KBM-7 (cell line): ENCODE data around the gene TOMM7.
A peak's percentile ranks its signal among the peaks of the same experiment; 100 is the strongest.

Experiments used
- DNase-seq: peaks from one replicate; pipeline ENCODE4 v3.0.0-alpha.2; 2015
- in situ Hi-C: fragments of 300-500 bp; cut with MboI; formaldehyde crosslinking; loops from 2 replicates; pipeline ENCODE4 v1.14.3; 2020; ENCODE audit warnings: low sequenced_read_pairs, low pct_unique_long_range_greater_than_20kb, mixed read lengths

The TOMM7 gene

DNA sequence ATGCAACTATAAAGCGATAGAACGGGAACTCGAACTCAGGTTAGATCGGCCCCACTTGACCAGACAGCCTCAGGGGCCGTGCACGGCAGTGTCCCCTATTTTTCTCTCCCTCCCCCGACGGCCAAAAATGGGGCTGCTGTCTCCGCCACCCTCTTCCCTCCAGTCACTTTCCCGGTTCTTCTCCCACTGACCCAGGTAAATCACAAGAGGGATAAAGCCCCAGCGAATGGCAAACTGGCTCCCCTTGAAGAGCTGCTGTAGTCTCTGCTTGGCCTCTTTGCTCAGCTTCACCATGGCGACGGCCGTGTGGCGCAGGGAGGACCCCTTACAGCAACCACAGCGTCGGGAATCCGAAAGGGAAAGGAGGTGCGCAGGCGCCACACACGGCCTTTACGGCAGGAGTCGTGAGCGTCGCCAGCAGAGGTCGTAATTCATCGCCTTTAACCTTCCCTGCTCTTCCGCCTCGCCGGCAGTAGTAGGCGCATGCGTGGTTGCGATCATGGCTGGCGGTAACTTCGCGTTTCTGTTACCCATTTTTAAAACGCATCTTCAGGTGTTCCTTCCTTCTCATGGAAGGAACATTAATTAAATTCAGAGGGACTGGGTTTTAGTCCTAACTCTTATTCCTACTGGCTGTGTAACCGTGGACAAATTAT lies at the start of gene TOMM7:
TOMM7 (minus strand) TSS at position 364 of the 656 bp plus-strand sequence; CDS start at position 294, 70 bp downstream.
- peak; percentile 98 for DNase-seq
- in situ Hi-C loops = no loop called here

DNA sequence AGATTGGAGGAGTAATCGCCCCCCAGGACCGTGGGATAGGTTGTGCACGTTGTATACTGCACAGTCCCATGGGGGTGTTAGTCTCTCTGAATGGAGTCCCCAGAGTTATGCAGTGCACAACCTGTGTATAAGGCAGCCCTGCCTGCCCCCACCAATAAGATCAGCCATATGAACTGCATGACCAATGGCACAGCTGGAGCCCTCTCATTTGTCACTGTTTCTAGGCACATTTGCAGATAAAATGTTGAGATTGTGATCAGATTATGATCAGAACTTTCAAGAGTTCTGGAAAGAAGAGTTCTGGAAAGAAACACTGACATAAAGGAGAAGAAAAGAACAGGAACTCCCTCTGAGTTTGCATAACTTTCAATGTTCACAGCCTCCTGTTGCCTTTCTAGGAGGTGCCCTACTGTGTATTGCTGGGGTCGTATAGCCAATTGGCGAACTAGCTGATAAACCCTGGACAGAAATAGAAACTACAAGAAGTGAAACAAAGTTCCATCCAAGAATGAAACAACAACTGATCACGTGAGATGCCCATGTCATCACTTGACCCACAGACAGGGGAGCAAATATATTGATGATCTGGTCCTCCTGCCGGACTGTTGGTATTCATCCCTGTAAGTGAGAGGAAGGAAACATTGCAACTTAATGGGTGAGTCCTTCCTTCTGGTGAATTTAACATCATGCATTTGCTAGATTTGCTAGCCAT lies 49.6 kb upstream of the TOMM7 start:
- no peak for DNase-seq
- in situ Hi-C loops = no loop called here

DNA sequence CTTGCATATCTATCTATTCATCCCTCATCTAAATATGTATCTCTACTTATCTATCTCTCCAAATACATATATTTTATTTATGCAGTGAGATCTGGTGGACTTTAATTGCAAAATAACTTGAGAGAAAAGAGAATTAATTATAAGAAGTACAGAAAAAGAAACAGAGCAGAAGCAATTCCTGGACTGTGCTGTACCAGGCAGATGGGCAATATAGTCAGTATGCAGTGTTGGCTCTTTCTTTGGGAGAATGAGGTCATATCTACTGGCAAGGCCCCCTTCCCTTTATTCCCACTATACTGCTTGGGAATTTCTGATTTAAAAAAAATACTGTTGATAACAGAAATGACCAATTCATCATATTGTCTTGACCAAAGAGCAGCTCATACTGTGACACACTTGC lies 49.0 kb upstream of the TOMM7 start:
- no peak for DNase-seq
- in situ Hi-C loops = no loop called here

DNA sequence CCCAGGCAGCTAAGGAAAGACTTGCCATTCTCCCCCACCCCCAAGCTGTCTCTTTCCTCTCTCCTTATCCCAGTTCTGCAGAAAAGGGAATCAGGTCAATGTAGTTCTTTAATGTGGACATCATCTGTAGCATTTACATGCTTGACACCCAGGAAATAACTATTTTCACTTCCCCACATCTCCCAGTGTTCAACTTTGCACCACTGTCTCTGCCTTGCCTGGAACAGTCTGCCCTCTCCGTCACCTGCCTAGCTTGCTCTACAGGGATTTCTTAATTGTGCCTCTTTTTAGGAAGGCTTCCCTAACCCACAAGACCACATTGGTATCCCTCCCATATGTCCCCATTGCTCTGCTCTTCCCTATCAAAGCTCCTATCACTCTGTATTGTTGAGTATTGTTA lies 45.9 kb upstream of the TOMM7 start:
- in situ Hi-C loops = no loop called here

DNA sequence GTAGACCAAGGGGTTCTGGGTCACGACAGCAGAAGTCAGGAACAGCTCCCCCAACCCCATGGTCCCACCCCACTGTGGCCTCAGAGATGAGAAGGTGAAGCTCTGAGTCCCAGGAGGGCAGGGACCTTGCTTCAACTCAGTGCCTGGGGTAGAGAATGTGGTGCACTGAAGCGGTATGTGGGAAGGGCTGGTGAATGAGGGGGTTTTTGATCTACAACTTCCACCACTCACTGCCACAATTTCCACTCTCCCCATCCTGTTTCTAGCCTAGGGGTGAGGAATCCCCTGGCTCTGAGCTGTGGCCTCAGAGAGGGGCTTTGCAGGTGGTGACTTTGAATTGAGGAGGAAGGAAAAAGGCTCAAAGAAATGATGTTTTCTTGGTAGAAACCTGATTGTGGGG lies 44.9 kb upstream of the TOMM7 start:
- DNase-seq = no peak
- in situ Hi-C loops = no loop called here

More for the DNA sequence above, 45.9 kb upstream of the TOMM7 start:
- DNase-seq = no peak

DNA sequence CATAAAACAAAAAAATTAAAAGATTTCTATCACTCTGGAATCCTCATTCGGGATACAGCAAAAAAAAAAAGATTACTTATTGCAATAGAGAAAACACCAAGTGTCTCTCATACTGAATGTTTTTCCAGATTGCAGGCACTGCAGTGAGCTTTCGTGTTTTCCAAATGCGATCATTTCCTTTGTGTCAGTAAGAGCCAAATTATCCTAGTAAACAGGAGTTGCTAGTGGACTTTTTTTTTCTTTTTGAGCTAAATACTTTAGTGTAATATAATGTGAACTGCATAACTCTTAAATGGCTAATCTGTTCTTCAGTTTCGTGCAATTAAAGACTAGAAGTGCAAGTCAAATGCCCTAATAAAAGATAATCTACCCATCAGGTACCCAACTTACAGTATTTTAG lies 44.4 kb upstream of the TOMM7 start:
- no peak for DNase-seq
- in situ Hi-C loops = no loop called here

DNA sequence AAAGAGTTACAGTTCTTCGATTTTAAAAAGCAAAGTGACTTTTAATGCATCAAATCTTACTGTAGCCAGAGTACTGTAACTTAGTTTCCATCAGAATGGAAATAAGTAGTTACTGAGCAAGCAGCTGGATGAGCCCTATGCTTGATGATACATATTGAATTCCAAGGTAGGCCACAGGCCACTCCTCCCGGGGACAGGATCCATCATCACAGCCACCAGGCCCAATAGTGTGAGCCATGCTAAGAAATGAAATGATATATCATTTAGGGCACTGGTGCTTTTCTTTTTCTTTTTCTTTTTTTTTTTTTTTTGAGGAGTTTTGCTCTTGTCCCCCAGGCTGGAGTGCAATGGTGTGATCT lies 42.9 kb upstream of the TOMM7 start:
- DNase-seq = no peak
- in situ Hi-C loops = no loop called here

DNA sequence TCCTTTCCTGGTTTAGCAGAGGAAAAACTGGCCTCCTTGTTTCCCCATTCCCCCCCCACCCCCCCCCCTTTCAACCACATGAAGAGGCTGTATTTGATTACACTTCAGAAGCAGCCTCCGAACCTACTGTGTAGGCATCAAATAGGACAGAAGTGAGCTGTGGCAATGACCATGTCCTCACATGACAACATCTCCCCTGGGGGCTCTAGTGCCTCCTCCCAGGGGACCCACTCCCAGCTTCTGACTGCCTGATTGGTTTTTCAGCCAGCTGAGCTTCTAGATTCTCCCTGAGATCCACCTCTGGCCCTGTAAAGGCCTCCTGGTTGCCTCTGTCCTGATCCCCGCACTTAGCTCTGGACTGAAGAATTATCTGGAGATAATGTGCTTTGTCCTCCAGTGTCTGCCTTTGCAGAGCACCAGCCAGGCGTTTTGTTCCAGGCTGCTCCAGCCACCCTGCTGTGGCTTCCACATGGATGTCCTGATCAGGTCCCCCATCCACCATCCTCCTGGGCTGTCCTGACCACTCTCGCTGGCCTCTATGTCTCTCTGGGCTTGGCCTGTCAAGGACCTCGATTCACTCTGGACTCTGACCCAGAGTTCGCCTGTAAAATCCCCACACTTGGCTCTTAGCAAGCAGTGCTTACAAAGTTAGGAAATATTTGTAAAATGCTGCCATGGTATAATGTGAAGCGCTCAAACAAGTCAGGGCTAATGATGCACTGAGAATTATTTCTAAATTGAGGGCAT lies 42.4 kb upstream of the TOMM7 start:
- DNase-seq = no peak
- in situ Hi-C loops = no loop called here

DNA sequence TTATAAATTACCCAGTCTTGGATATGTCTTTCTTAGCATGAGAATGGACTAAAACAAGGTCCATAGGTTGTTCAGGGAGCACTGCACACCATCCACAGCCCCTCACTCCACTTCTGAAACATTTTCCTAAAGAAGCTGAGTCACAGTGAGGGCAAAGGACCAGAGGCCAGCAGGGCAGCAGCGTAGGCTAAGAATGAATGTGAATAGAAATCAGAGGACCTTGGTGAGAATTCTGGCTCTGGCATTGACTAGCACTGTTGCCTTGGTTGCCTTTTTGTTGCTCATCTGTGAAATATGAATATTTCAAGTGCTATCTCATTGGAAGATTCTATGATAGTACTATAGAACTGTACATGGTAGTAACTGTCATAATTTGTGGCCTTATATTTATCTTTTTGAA lies 41.7 kb upstream of the TOMM7 start:
- in situ Hi-C loops = no loop called here
- DNase-seq = no peak

DNA sequence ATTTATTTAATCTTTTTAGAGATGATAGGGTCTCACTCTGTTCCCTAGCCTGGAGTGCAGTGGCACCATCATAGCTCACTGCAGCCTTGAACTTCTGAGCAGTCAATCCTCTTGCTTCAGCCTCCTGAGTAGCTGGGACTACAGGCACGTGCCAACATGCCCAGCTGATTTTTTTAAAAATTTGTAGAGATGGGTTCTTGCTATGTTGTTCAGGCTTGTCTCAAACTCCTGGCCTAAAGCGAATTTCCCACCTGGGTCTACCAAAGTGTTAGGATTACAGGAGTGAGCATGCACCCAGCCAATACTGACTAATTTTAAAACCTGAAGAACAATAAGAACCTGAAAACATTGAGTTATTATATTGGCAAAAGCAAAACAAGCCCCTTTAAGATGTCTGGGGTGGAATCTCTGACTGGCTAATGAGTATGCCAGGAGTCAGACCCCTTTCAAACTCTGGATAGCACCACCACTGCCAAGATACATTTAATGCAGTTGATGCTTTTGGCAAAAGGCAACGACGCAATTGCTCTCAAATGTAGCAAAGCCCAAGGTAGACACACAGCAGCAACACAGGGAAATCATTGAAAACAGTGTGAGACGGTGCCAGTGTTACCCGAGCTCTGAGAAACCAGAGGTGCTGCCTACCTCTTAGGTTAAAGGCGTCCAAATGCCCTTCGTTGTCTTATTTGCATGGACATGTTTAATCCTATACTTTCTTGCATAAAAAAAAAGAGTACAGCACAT lies 40.7 kb upstream of the TOMM7 start:
- in situ Hi-C loops = no loop called here
- no peak for DNase-seq

DNA sequence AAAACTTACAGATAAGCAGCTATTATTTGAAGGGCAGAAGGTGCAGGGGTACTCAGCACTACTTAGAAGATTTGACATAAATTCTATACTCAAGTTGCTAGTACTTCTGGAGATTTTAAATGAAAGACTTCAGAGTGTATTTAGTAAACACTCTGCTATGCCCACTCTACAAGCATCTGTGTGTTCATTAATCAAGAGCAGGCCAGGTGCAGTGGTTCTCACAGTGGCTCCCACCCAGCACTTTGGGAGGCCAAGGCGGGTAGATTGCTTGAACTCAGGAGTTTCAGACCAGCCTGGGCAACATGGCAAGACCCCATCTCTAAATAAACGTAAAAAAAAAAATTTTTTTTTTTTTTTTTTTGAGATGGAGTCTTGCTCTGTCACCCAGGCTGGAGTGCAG lies 38.9 kb upstream of the TOMM7 start:
- no peak for DNase-seq
- in situ Hi-C loops = no loop called here

DNA sequence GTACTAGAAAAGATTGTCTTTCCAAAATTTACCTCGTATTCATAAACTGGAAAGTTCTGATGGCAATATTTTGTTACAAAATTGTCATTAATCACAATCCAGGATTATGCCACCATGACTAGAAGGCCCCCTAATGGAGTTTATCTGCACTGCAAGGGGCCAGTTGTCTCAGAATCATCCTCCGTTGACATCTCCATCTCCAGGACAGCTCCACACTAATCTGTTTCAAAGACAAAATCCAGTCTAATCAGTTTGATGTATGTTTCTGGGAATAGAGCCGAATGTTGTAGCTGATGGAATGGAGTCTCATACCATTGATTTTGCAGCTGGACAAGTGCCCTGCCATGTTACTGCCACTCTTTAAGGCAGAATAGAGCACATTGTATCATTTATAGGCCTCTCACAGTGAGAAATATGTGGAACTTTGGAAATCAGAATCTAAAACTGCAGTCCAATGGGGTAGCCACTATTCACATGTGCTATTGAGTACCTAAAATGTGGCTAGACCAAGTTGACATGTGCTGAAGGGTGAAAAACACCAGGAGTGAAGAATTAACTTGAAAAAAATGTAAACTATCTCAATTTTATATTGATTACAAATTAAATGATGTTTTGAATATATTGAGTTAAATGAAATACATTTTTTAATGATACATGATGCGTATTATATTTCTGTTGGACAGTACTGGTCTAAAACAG lies 38.3 kb upstream of the TOMM7 start:
- in situ Hi-C loops = no loop called here

DNA sequence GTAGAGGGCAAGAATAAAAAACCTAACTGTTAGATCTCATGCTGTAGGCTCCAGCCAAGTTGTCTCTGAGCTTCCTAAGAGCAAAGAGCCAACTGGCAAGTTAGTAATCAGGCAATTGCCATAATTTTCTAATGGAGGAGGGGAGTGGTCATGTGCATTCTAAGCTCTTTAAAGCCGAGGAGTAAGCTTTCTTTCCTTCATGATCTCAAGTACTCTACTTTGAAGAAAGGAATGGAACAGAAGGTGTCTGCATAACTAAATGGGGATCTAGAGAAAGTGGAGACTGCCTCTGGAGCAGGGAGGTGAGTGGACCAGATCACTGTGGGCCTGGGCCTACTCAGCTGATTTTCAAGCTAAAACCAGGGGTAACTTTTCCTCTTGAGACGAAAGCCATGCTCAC lies 37.7 kb upstream of the TOMM7 start:
- in situ Hi-C loops = no loop called here
- DNase-seq = no peak

More for the DNA sequence above, 38.3 kb upstream of the TOMM7 start:
- DNase-seq = peak; percentile 55

DNA sequence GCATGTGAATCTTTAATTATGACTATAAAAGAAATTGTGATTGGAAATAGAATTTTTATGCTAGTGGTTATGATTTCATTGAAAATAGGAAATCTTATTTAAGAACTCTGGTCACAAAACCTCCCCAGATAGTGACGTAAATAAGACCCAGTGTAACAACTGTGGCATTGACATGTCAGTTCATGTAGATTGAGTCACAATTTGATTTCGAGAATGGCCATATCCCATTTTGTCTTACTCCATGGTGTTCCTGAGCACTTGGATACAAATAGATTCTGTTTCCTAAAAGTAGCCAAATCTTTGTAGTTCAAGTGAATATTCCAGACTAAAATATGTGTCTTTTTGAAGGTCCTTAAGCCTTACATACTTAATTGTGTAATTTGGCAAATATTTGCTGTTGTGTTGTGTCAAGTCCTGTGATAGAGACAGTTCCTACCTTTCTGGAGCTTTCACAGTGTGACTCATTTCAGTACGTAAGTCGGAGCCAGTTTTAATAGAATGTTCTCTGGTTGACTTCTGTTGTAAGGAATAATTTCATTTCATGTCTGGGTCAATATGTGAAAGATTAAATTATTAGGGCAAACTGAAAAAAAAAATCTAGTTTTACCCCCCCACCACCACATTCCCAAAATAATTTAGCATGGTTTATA lies 37.1 kb upstream of the TOMM7 start:
- in situ Hi-C loops = no loop called here
- no peak for DNase-seq

DNA sequence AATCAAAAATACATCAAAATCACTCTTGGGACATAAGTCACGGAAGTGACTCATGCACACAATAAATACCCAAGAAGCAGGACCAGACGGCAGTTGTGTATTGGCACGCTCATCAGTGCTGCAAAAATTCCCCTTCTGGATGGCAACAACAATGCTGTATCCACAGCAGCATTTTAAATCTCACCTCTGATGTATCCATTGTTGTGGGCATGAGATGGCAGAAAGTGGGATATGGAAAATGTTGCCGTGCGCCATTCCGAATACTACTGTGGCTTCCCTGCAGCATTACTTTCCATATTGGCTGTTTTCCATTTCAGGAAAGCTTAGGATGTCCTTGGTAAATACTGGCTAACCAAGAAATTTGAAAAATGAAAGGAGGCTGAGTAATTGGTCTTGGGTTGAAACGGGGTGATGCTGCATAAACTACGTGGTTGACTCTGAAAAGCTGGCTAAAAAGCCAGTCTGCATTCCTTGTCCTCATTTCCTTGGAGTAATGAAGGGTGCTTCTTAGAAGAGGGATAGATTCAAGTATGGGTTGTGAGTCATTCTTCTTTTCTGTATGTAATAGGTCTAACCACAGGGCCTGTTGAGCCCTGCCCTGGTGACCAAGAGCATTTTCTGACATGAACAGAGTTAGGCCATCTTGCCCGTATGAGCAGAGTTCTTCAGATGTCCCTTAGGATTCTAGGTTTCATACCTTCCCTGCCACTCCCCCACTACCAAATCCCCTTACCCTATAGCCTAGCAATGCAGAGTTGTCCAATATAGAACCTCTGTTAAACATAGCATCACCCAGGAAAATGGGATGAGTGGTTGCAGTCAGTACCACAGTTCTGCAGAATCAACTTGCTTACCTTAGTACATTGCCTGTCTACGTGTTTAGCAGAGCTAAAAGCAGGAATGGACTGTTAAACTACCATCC lies 36.3 kb upstream of the TOMM7 start:
- DNase-seq = no peak
- in situ Hi-C loops = no loop called here

DNA sequence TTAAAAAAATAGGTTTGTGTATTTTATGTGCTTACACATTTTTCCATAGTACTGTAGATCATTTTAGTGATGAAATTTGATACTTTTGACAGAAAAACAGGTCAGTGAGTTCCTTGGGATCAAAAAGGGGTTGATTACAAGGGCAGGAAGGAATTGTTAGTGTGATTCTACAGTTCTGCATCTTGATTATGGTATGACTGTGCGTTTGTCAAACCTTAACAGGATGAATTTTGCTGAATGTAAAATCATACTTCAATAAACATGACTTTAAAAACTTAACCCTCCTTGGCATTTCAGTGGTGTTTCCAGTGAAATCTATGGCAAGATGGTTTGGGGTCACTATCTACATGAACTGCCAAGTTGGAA lies 35.6 kb upstream of the TOMM7 start:
- in situ Hi-C loops = no loop called here

DNA sequence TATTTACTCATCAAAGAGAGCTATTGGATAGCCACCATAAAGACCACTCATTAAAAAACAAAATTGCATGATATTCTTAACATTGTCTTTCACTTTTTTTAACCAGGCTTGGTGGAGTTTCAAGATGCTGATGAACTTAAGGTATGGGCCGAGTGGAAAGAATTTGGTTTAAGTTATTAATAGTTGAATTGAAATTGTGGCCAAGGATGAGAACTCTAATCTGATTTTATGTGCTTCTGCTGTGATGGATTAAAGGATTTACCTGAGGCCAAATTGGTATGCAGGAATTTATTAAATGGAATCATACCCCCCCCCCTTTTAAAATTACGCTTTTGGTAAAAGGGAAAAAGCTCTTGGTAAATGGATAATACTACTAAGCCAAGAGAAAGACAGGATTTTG lies 33.8 kb upstream of the TOMM7 start:
- no peak for DNase-seq
- in situ Hi-C loops = no loop called here

More for the DNA sequence above, 35.6 kb upstream of the TOMM7 start:
- no peak for DNase-seq

DNA sequence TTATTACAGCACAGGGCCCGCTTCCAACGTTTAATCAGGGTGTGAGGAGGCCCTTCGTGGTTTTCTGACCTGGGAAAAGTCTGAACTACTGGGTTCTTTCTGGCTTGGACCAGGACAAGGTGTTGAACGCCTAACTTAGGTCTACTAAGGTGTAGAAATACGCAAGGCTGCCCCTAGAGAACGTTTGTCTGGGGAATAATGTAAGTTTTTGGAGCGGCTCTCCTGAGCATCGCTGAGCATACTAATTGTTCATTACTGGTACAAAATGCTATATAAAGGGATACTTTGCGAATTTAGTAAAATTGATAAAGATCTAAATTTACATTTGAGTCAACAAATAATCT lies 32.4 kb upstream of the TOMM7 start:
- in situ Hi-C loops = no loop called here

More for the DNA sequence above, 32.4 kb upstream of the TOMM7 start:
- DNase-seq = no peak
